Sigmoid colon (tissue), 7 donors: ENCODE results near the gene IFNAR2. TPM values are rescaled to one million over a fixed set of nuclear protein-coding genes. Genes with fewer than 3 reads are reported as not detected.

Source experiments
- DNase-seq: peaks from one replicate; pipeline ENCODE4 v3.0.0-alpha.2; 2019
- H3K27ac ChIP-seq, 4 donors: fragments of 200-600 bp; sonication (generic); one replicate each; pipeline ENCODE4 v1.5.1; 2016 to 2019; ENCODE audit warnings: mild to moderate bottlenecking in 1 of 4
- H3K27me3 ChIP-seq, 3 donors: fragments of 200-600 bp; sonication (generic); one replicate each; pipeline ENCODE4 v1.5.1; 2019; ENCODE audit warnings: mild to moderate bottlenecking in 1 of 3
- H3K36me3 ChIP-seq, 4 donors: fragments of 200-600 bp; sonication (generic); one replicate each; pipeline ENCODE4 v1.5.1; 2016 to 2019
- H3K4me1 ChIP-seq, 4 donors: fragments of 200-600 bp; sonication (generic); one replicate each; pipeline ENCODE4 v1.5.1; 2017 to 2019
- H3K4me3 ChIP-seq, 4 donors: fragments of 200-600 bp; sonication (generic); one replicate each; pipeline ENCODE4 v1.5.1; 2017 to 2019; ENCODE audit warnings: mild to moderate bottlenecking in 2 of 4, moderate library complexity in 1 of 4
- H3K9me3 ChIP-seq, 4 donors: fragments of 200-600 bp in 3 of 4; sonication (generic) in 3 of 4; one replicate each; pipeline versions ENCODE4 v1.5.1 to v1.6.1; 2013 to 2019
- CTCF ChIP-seq, 4 experiments: fragments of 450-650 bp in 3 of 4; fragments of 200-600 bp in 1 of 4; IDR thresholded peaks; one replicate each; pipeline ENCODE4 v1.5.1; 2016 to 2019; ENCODE audit warnings: antibody characterized with exemption in 4 of 4, mild to moderate bottlenecking in 3 of 4, moderate library complexity in 2 of 4
- EP300 ChIP-seq, 4 donors: sonication (generic); formaldehyde crosslinking; IDR thresholded peaks; one replicate each; pipeline ENCODE4 v1.6.1; 2017; ENCODE audit warnings: antibody characterized with exemption in 4 of 4
- POLR2A ChIP-seq, 2 donors: fragments of 450-650 bp; IDR thresholded peaks; one replicate each; pipeline ENCODE4 v1.6.1; 2016; ENCODE audit warnings: antibody characterized with exemption in 2 of 2, mild to moderate bottlenecking in 2 of 2, moderate library complexity in 2 of 2
- POLR2AphosphoS5 ChIP-seq, 4 donors: sonication (generic); formaldehyde crosslinking; IDR thresholded peaks; one replicate each; pipeline ENCODE4 v1.6.1; 2017; ENCODE audit warnings: antibody characterized with exemption in 4 of 4
- WGBS, 2 donors: extraction: QIAGEN DNeasy Blood & Tissue Kit; methylation state at CpG; one replicate each; pipeline ENCODE4 v1.1.7; 2013; 5-methylcytosine and 5-hydroxymethylcytosine counted together
- intact Hi-C: fragments of 100-400 bp; cut with DNase I; formaldehyde crosslinking; loops from one replicate; pipeline ENCODE4 v1.15.1; 2023
- polyA plus RNA-seq, 3 donors: library from polyadenylated mRNA; stranded (reverse); fragments of 200-250 nt; gene quantifications; one replicate each; pipeline ENCODE4 v1.2.3, GENCODE V29; 2013
- total RNA-seq, 4 donors: library from RNA; depleted of rRNA; stranded (reverse); fragments of >200 nt; gene quantifications; one replicate each; pipeline ENCODE4 v1.1.0, GENCODE V29; 2016
- donor health status: healthy with polysubstance abuse.
- donor health status: Bipolar disorder and iron deficiency.
- donor health status: healthy.

The IFNAR2 gene
- total and polyA plus RNA-seq, 7 donors, result 6.6 to 19.0 (median 11.1) TPM

- TF ChIP-seq EP300 (IDR thresholded peaks at IDR 0.05) (no peak), POLR2AphosphoS5 (IDR thresholded peaks at IDR 0.05) (no peak), CTCF (IDR thresholded peaks at IDR 0.05) (no peak), POLR2A (IDR thresholded peaks at IDR 0.05) (no peak)
- WGBS, 2 donors, result 79 to 99% methylated on average over 3 of the region's 3 CpGs
- Histone ChIP-seq H3K27me3 (no peaks in the 10 kb centered on the region), H3K4me1 (no peaks in the 10 kb centered on the region), H3K36me3 (peaks cover 0 to 67% (median 27%) of the 10 kb centered on the region in 4 donors), H3K27ac (no peak overlapping the region), H3K4me3 (no peak overlapping the region), H3K9me3 (no peaks in the 10 kb centered on the region)
- DNase-seq, result no peak
- intact Hi-C loops, result no loop called here
Measured at GRCh38 chr21:33279330-33279820, 49.6 kb downstream of the IFNAR2 start.

Other genes with a start within 250 kb of the IFNAR2 start
- not detected for gene OLIG2, start 204.0 kb upstream of the IFNAR2 start, total RNA-seq
- gene OLIG2, start 204.0 kb upstream of the IFNAR2 start, polyA plus RNA-seq, result not detected
- not detected for gene OLIG1, start 159.8 kb upstream of the IFNAR2 start, total RNA-seq
- not detected for gene OLIG1, start 159.8 kb upstream of the IFNAR2 start, polyA plus RNA-seq
- gene IL10RB, start 36.4 kb downstream of the IFNAR2 start, total RNA-seq, result 10 to 100 TPM; 15.0 to 26.2 (median 23.6) TPM
- 10 to 100 TPM; 30.0 to 66.8 (median 34.4) TPM for gene IL10RB, start 36.4 kb downstream of the IFNAR2 start, polyA plus RNA-seq
- gene IFNAR1, start 95.0 kb downstream of the IFNAR2 start, total RNA-seq, result 10 to 100 TPM; 23.5 to 32.6 (median 25.5) TPM
- 10 to 100 TPM in 1 of 3 donors, 1 to 10 TPM in 2; 6.6 to 26.5 (median 7.9) TPM for gene IFNAR1, start 95.0 kb downstream of the IFNAR2 start, polyA plus RNA-seq
- 10 to 100 TPM; 34.9 to 65.8 (median 38.5) TPM for gene IFNGR2, start 173.5 kb downstream of the IFNAR2 start, total RNA-seq
- gene IFNGR2, start 173.5 kb downstream of the IFNAR2 start, polyA plus RNA-seq, result 100 to 1,000 TPM in 2 of 3 donors, 10 to 100 TPM in 1; 72.1 to 178 (median 135) TPM